Neural cell (in vitro differentiated cells): ENCODE measurements around the gene CYB5A. TPM values are rescaled to one million over a fixed set of nuclear protein-coding genes. Genes with fewer than 3 reads are reported as not detected.

ENCODE experiments used
- H2AFZ ChIP-seq: fragments of 200-600, 300-800 bp; sonication (generic), shearing (Covaris generic); 2 replicates; pipeline ENCODE4 v1.6.0; 2014; ENCODE audit warnings: low read depth, mild to moderate bottlenecking, antibody characterized with exemption, low read length, moderate library complexity
- H3F3A ChIP-seq: fragments of 200-600 bp; shearing (Covaris generic); 2 replicates; pipeline ENCODE4 v1.6.1; 2016; ENCODE audit warnings: mild to moderate bottlenecking, moderate library complexity, mixed read lengths, antibody characterized with exemption, low read length; ENCODE audit not compliant: insufficient read depth, poor library complexity, severe bottlenecking
- H3K27ac ChIP-seq: fragments of 200-600, 300-800 bp; sonication (generic), shearing (Covaris generic); 2 replicates; pipeline ENCODE4 v1.5.1; 2014; ENCODE audit warnings: mild to moderate bottlenecking, low read length, moderate library complexity
- H3K27me3 ChIP-seq: fragments of 300-800, 200-600 bp; sonication (generic), shearing (Covaris generic); 2 replicates; pipeline ENCODE4 v1.6.0; 2014; ENCODE audit warnings: mild to moderate bottlenecking, low read depth, low read length, moderate library complexity; ENCODE audit not compliant: insufficient read depth
- H3K36me3 ChIP-seq: fragments of 300-800, 200-600 bp; sonication (generic), shearing (Covaris generic); 2 replicates; pipeline ENCODE4 v1.5.1; 2014; ENCODE audit warnings: mild to moderate bottlenecking, antibody characterized with exemption, low read length, moderate library complexity; ENCODE audit not compliant: insufficient read depth
- H3K4me2 ChIP-seq: fragments of 300-800, 200-600 bp; sonication (generic), shearing (Covaris generic); 2 replicates; pipeline ENCODE4 v1.6.0; 2014; ENCODE audit warnings: mild to moderate bottlenecking, low read length
- H3K4me3 ChIP-seq: fragments of 300-800, 200-600 bp; sonication (generic), shearing (Covaris generic); 2 replicates; pipeline ENCODE4 v1.5.1; 2014; ENCODE audit warnings: mild to moderate bottlenecking, low read length, moderate library complexity
- H3K79me2 ChIP-seq: fragments of 200-600 bp; shearing (Covaris generic); replicated peaks from 2 replicates; pipeline ENCODE4 v1.6.0; 2014; ENCODE audit warnings: mild to moderate bottlenecking, low read length, moderate library complexity; ENCODE audit not compliant: insufficient read depth
- H3K9ac ChIP-seq: fragments of 300-800, 200-600 bp; sonication (generic), shearing (Covaris generic); 2 replicates; pipeline ENCODE4 v1.6.1; 2016; ENCODE audit warnings: mild to moderate bottlenecking, low read length, mixed read lengths
- H3K9me2 ChIP-seq: fragments of 200-600 bp; shearing (Covaris generic); 2 replicates; pipeline ENCODE4 v1.6.1; 2016; ENCODE audit warnings: mild to moderate bottlenecking, low read length, mixed read lengths; ENCODE audit not compliant: insufficient read depth
- H3K9me3 ChIP-seq: fragments of 200-600, 300-800 bp; sonication (generic), shearing (Covaris generic); 2 replicates; pipeline ENCODE4 v1.6.1; 2016; ENCODE audit warnings: mild to moderate bottlenecking, mixed run types, low read length, moderate library complexity, mixed read lengths
- H4K20me1 ChIP-seq: fragments of 200-600 bp; shearing (Covaris generic); 2 replicates; pipeline ENCODE4 v1.6.1; 2016; ENCODE audit warnings: mild to moderate bottlenecking, mixed run types; ENCODE audit not compliant: insufficient read depth
- EP300 ChIP-seq: fragments of 450-650 bp; conservative IDR thresholded peaks from 2 replicates; pipeline ENCODE4 v1.6.1; 2014; ENCODE audit warnings: antibody characterized with exemption, mild to moderate bottlenecking, moderate library complexity; ENCODE audit not compliant: poor library complexity, severe bottlenecking
- EZH2 ChIP-seq: fragments of 200-600, 300-800 bp; shearing (Covaris generic), sonication (generic); IDR thresholded peaks from 2 replicates; pipeline ENCODE4 v1.6.1; 2014; ENCODE audit warnings: antibody characterized with exemption, low read length, borderline replicate concordance, mild to moderate bottlenecking; ENCODE audit not compliant: insufficient read depth, poor library complexity, severe bottlenecking
- MXI1 ChIP-seq: fragments of 450-650 bp; conservative IDR thresholded peaks from 2 replicates; pipeline ENCODE4 v1.6.1; 2014; ENCODE audit warnings: antibody characterized with exemption, mild to moderate bottlenecking; ENCODE audit not compliant: poor library complexity, severe bottlenecking
- POLR2AphosphoS5 ChIP-seq: IDR thresholded peaks from 2 replicates; pipeline ENCODE4 v1.6.1; 2012
- RAD21 ChIP-seq: fragments of 450-650 bp; conservative IDR thresholded peaks from 2 replicates; pipeline ENCODE4 v1.6.1; 2014; ENCODE audit warnings: antibody characterized with exemption, mild to moderate bottlenecking, moderate library complexity
- SMC3 ChIP-seq: fragments of 450-650 bp; conservative IDR thresholded peaks from 2 replicates; pipeline ENCODE4 v1.6.1; 2014; ENCODE audit warnings: antibody characterized with exemption, mild to moderate bottlenecking, moderate library complexity; ENCODE audit not compliant: poor library complexity
- TAF1 ChIP-seq: IDR thresholded peaks from 2 replicates; pipeline ENCODE4 v1.6.1; 2012; ENCODE audit warnings: low read depth
- polyA plus RNA-seq: library from polyadenylated mRNA; depleted of rRNA; stranded (reverse); fragments of >200 nt; gene quantifications from 2 replicates; pipeline ENCODE4 v1.2.3, GENCODE V29; 2014
- TF ChIP-seq, protein P1 (sequence below): IDR thresholded peaks from 2 replicates; pipeline ENCODE4 v1.6.1; 2012; ENCODE audit warnings: borderline replicate concordance
- TF ChIP-seq, protein P2 (sequence below): fragments of 450-650 bp; IDR thresholded peaks from 2 replicates; pipeline ENCODE4 v1.5.1; 2014; ENCODE audit warnings: antibody characterized with exemption, mild to moderate bottlenecking, moderate library complexity; ENCODE audit not compliant: poor library complexity, severe bottlenecking

CYB5A gene
- polyA plus RNA-seq, 1 donor from 2014 or later = 35.4 TPM

DNA sequence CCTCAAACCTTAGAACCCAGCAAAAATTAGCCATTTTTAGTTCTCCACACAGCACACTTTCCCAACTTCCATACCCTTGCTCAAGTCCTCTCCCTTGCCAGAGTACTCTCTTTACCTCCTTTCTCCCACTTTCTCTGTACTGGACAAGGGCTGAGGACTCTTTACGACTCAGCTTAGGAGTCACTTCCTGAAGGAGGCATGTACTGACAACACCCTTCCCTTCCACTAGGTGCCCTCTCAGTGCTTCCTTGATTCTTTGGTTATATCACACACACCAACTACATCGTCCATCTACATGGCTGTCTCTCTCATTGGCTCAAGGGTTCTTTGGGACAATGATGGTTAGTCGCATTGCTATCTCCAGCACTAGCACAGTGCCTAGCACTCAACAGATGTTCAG, 18.6 kb upstream of the CYB5A start:
- Histone ChIP-seq H3K9me3 (no peaks in the 10 kb centered on the region), H3K27me3 (no peaks in the 10 kb centered on the region), H2AFZ (no peak overlapping the region), H3K36me3 (no peaks in the 10 kb centered on the region), H3K27ac (no peak overlapping the region), H3K4me3 (no peak overlapping the region), H3K79me2 (no peaks in the 10 kb centered on the region), H4K20me1 (no peaks in the 10 kb centered on the region), H3F3A (no peaks in the 10 kb centered on the region), H3K9me2 (no peaks in the 10 kb centered on the region), H3K9ac (no peak overlapping the region), H3K4me2 (no peak overlapping the region)
- no peak for TF ChIP-seq MXI1
- TF ChIP-seq, protein P1, sequence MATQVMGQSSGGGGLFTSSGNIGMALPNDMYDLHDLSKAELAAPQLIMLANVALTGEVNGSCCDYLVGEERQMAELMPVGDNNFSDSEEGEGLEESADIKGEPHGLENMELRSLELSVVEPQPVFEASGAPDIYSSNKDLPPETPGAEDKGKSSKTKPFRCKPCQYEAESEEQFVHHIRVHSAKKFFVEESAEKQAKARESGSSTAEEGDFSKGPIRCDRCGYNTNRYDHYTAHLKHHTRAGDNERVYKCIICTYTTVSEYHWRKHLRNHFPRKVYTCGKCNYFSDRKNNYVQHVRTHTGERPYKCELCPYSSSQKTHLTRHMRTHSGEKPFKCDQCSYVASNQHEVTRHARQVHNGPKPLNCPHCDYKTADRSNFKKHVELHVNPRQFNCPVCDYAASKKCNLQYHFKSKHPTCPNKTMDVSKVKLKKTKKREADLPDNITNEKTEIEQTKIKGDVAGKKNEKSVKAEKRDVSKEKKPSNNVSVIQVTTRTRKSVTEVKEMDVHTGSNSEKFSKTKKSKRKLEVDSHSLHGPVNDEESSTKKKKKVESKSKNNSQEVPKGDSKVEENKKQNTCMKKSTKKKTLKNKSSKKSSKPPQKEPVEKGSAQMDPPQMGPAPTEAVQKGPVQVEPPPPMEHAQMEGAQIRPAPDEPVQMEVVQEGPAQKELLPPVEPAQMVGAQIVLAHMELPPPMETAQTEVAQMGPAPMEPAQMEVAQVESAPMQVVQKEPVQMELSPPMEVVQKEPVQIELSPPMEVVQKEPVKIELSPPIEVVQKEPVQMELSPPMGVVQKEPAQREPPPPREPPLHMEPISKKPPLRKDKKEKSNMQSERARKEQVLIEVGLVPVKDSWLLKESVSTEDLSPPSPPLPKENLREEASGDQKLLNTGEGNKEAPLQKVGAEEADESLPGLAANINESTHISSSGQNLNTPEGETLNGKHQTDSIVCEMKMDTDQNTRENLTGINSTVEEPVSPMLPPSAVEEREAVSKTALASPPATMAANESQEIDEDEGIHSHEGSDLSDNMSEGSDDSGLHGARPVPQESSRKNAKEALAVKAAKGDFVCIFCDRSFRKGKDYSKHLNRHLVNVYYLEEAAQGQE = no peak
- no peak for TF ChIP-seq TAF1

DNA sequence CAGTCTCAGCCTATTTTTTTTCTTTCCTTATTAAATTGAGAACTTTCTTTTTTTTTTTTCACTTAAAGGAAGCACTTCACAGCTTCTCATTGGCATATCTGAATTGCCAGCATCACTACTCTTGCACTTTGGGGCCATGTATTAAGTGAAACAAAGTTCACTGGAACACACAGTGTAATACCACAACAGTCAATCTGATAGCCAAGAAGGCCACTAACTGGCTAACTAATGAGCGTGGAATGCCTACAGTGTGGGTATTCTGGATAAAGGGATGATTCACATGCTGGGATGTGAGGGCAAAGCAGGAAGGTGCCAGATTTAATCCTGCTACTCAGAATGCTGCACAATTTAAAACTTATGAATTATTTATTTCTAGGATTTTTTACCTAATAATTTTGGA, 12.2 kb upstream of the CYB5A start:
- Histone ChIP-seq H3K79me2 (no peaks in the 10 kb centered on the region), H3K36me3 (no peaks in the 10 kb centered on the region)
- TF ChIP-seq SMC3 = no peak

DNA sequence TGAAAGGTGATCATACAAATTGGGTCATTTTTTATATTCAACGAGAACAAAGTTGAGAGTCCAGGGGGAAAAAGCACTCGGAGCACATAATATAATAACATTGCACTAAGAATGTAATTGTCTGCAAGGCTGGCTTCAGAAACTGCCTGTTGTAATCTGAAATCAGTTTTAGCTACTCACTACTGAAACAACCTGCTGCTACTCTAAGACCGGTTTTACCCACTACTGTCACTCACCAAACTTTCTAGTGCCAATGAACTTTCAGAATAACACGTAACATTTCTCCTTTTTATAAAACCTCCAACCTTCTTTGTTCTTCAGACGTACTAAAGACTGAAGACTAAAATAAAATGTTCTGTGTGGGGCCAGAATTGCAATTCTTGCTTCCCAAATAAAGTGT, 11.5 kb upstream of the CYB5A start:
- Histone ChIP-seq H3K36me3 (no peaks in the 10 kb centered on the region), H3F3A (no peaks in the 10 kb centered on the region), H4K20me1 (no peaks in the 10 kb centered on the region), H3K9ac (no peak overlapping the region), H3K27me3 (no peaks in the 10 kb centered on the region), H3K4me2 (no peak overlapping the region), H3K27ac (no peak overlapping the region), H3K9me3 (no peaks in the 10 kb centered on the region), H3K79me2 (no peaks in the 10 kb centered on the region), H2AFZ (no peak overlapping the region), H3K4me3 (no peak overlapping the region), H3K9me2 (no peaks in the 10 kb centered on the region)
- no peak for TF ChIP-seq RAD21
- no peak for TF ChIP-seq TAF1
- no peak for TF ChIP-seq POLR2AphosphoS5

More for the DNA sequence above, 12.2 kb upstream of the CYB5A start:
- Histone ChIP-seq H3K27me3 (no peaks in the 10 kb centered on the region), H3K9me2 (no peaks in the 10 kb centered on the region), H3F3A (no peaks in the 10 kb centered on the region), H4K20me1 (no peaks in the 10 kb centered on the region), H3K9me3 (no peaks in the 10 kb centered on the region), H3K27ac (no peak overlapping the region), H2AFZ (no peak overlapping the region), H3K4me2 (no peak overlapping the region), H3K4me3 (no peak overlapping the region), H3K9ac (no peak overlapping the region)

DNA sequence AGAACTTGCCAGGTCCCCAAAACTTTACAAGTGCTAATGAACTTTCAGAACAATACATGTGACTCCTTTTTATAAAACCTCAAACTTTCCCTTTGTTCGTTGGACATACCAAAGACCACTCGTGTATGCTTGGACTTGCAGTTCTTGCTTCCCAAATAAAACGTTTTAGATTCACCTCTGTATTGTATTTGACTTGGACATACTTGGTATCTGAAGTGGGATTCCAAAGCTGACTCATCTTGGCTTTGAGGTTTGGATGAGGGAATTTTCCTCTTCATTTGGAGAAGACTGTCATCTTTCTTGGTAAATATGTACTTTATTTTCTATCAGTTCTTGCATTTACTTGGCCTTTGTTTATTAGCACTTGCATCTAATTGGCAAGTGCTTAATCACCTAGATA, 8.0 kb upstream of the CYB5A start:
- Histone ChIP-seq H4K20me1 (no peaks in the 10 kb centered on the region), H3K9me3 (no peaks in the 10 kb centered on the region), H3K36me3 (no peaks in the 10 kb centered on the region), H3K9me2 (no peaks in the 10 kb centered on the region), H3F3A (no peaks in the 10 kb centered on the region), H2AFZ (no peak overlapping the region), H3K4me3 (no peak overlapping the region), H3K27ac (no peak overlapping the region), H3K27me3 (no peaks in the 10 kb centered on the region), H3K4me2 (no peak overlapping the region), H3K79me2 (no peaks in the 10 kb centered on the region), H3K9ac (no peak overlapping the region)
- TF ChIP-seq EZH2 = no peak
- no peak for TF ChIP-seq SMC3
- TF ChIP-seq MXI1 = no peak
- TF ChIP-seq, protein P1 = no peak
- no peak for TF ChIP-seq EP300
- TF ChIP-seq POLR2AphosphoS5 = no peak
- no peak for TF ChIP-seq TAF1
- TF ChIP-seq RAD21 = no peak
- TF ChIP-seq, protein P2, sequence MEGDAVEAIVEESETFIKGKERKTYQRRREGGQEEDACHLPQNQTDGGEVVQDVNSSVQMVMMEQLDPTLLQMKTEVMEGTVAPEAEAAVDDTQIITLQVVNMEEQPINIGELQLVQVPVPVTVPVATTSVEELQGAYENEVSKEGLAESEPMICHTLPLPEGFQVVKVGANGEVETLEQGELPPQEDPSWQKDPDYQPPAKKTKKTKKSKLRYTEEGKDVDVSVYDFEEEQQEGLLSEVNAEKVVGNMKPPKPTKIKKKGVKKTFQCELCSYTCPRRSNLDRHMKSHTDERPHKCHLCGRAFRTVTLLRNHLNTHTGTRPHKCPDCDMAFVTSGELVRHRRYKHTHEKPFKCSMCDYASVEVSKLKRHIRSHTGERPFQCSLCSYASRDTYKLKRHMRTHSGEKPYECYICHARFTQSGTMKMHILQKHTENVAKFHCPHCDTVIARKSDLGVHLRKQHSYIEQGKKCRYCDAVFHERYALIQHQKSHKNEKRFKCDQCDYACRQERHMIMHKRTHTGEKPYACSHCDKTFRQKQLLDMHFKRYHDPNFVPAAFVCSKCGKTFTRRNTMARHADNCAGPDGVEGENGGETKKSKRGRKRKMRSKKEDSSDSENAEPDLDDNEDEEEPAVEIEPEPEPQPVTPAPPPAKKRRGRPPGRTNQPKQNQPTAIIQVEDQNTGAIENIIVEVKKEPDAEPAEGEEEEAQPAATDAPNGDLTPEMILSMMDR = no peak
